ENCODE data around the gene TTBK2. TPM values are rescaled to one million over a fixed set of nuclear protein-coding genes. Genes with fewer than 3 reads are reported as not detected.

Gene TTBK2
- total and polyA plus RNA-seq, 9 donors = 5.2 to 28.7 (median 20.2) TPM

GRCh38 chr15:42693942-42694341 lies 226.6 kb downstream of the TTBK2 start:
- intact Hi-C loops (cut with DNase I) = no loop called here
- Histone ChIP-seq H3K4me3 (no peak overlapping the region), H3K9me3 (no peaks in the 10 kb centered on the region), H3K4me1 (ENCODE audit: insufficient read depth) (no peaks in the 10 kb centered on the region), H3K36me3 (no peaks in the 10 kb centered on the region), H3K27me3 (no peaks in the 10 kb centered on the region), H3K27ac (no peak overlapping the region)
- no peak for DNase-seq
- 91 to 98% (median 96%) methylated on average over 6 of the region's 6 CpGs for WGBS, 3 donors
- TF ChIP-seq EP300 (IDR thresholded peaks at IDR 0.05) = no peak
- TF ChIP-seq CTCF (IDR thresholded peaks at IDR 0.05) = no peak
- no peak for TF ChIP-seq POLR2A (IDR thresholded peaks at IDR 0.05)

GRCh38 chr15:42693496-42693895 lies 227.1 kb downstream of the TTBK2 start:
- DNase-seq = no peak
- H3K27me3 ChIP-seq = no peaks in the 10 kb centered on the region
- TF ChIP-seq CTCF (IDR thresholded peaks at IDR 0.05) (no peak), POLR2A (IDR thresholded peaks at IDR 0.05) (no peak), EP300 (IDR thresholded peaks at IDR 0.05) (no peak)
- H3K4me3 ChIP-seq = no peak overlapping the region
- H3K27ac ChIP-seq = no peak overlapping the region
- 94 to 100% (median 96%) methylated on average over 6 of the region's 6 CpGs for WGBS, 3 donors
- intact Hi-C loops (cut with DNase I) = no loop called here
- H3K36me3 ChIP-seq = no peaks in the 10 kb centered on the region
- H3K9me3 ChIP-seq = no peaks in the 10 kb centered on the region
- H3K4me1 ChIP-seq (ENCODE audit: insufficient read depth) = no peaks in the 10 kb centered on the region

GRCh38 chr15:42692997-42693396 lies 227.6 kb downstream of the TTBK2 start:
- no peak overlapping the region for H3K27ac ChIP-seq
- H3K27me3 ChIP-seq = no peaks in the 10 kb centered on the region
- no peaks in the 10 kb centered on the region for H3K4me1 ChIP-seq (ENCODE audit: insufficient read depth)
- WGBS, 3 donors = 91 to 93% (median 93%) methylated on average over 4 of the region's 4 CpGs
- H3K9me3 ChIP-seq = no peaks in the 10 kb centered on the region
- TF ChIP-seq CTCF (IDR thresholded peaks at IDR 0.05) = no peak
- no peak for TF ChIP-seq EP300 (IDR thresholded peaks at IDR 0.05)
- no peak for TF ChIP-seq POLR2A (IDR thresholded peaks at IDR 0.05)
- intact Hi-C loops (cut with DNase I) = no loop called here
- DNase-seq = no peak
- H3K36me3 ChIP-seq = no peaks in the 10 kb centered on the region
- H3K4me3 ChIP-seq = no peak overlapping the region

- Histone ChIP-seq H3K9me3 (no peaks in the 10 kb centered on the region), H3K4me3 (no peak overlapping the region), H3K27me3 (no peaks in the 10 kb centered on the region), H3K27ac (no peak overlapping the region), H3K36me3 (no peaks in the 10 kb centered on the region), H3K4me1 (ENCODE audit: insufficient read depth) (no peaks in the 10 kb centered on the region)
- WGBS, 3 donors = 78 to 93% (median 79%) methylated on average over 1 of the region's 1 CpG
- intact Hi-C loops (cut with DNase I) = no loop called here
- no peak for TF ChIP-seq EP300 (IDR thresholded peaks at IDR 0.05)
- no peak for TF ChIP-seq POLR2A (IDR thresholded peaks at IDR 0.05)
- TF ChIP-seq CTCF (IDR thresholded peaks at IDR 0.05) = no peak
- DNase-seq = no peak
Measured at GRCh38 chr15:42692536-42692935, 228.0 kb downstream of the TTBK2 start.

- intact Hi-C loops (cut with DNase I) = no loop called here
- Histone ChIP-seq H3K27me3 (no peaks in the 10 kb centered on the region), H3K4me3 (no peak overlapping the region), H3K27ac (no peak overlapping the region), H3K9me3 (no peaks in the 10 kb centered on the region), H3K36me3 (no peaks in the 10 kb centered on the region), H3K4me1 (ENCODE audit: insufficient read depth) (no peaks in the 10 kb centered on the region)
- no peak for TF ChIP-seq POLR2A (IDR thresholded peaks at IDR 0.05)
- TF ChIP-seq EP300 (IDR thresholded peaks at IDR 0.05) = no peak
- TF ChIP-seq CTCF (IDR thresholded peaks at IDR 0.05) = no peak
- WGBS, 3 donors = 78 to 81% (median 80%) methylated on average over 9 of the region's 9 CpGs
- no peak for DNase-seq
Measured at GRCh38 chr15:42691770-42692169, 228.8 kb downstream of the TTBK2 start.
